ENCODE data around the gene GRIP1. TPM values are rescaled to one million over a fixed set of nuclear protein-coding genes. Genes with fewer than 3 reads are reported as not detected.

The GRIP1 gene
- total and polyA plus RNA-seq, 10 of the 15 experiments (the other 5 are each of a cell fraction or from before 2014, with no cell fraction given): 0.05 to 0.85 (median 0.50) TPM; not detected in 7

- TF ChIP-seq SUPT20H (IDR thresholded peaks at IDR 0.05; ENCODE audit: borderline replicate concordance, control insufficient read depth, low read depth, low read length) (no peak), HCFC1 (IDR thresholded peaks at IDR 0.05; ENCODE audit: low read length) (no peak)
Measured at GRCh38 chr12:66590275-66590985, 88.4 kb downstream of the GRIP1 start (continued).

GRCh38 chr12:66589095-66589494 is 89.8 kb downstream of the GRIP1 start:
- intact Hi-C loops (cut with micrococcal nuclease; ENCODE audit: unreplicated experiment): no loop called here
- POLR2A ChIA-PET: no interaction called here
- no peak overlapping the region for H3K9ac ChIP-seq (ENCODE audit: control insufficient read depth, insufficient read depth, low read length)
- H3K27ac ChIP-seq (ENCODE audit: control insufficient read depth, insufficient read depth): no peak overlapping the region
- FAIRE-seq (no peak), ATAC-seq (no peak), DNase-seq (ENCODE audit: low read depth, low spot score) (no peak)
- no peaks in the 10 kb centered on the region for H4K20me1 ChIP-seq (ENCODE audit: control insufficient read depth, insufficient read depth)
- H3K4me2 ChIP-seq (ENCODE audit: control insufficient read depth, insufficient read depth): no peak overlapping the region
- SMC1A ChIA-PET (ENCODE audit: uncharacterized antibody, unreplicated experiment): no interaction called here
- CTCF ChIA-PET: no interaction called here
- no peak overlapping the region for H2AFZ ChIP-seq (ENCODE audit: control insufficient read depth, low read depth, low read length)
- H3K9me3 ChIP-seq (replicated peaks; ENCODE audit: control insufficient read depth, insufficient read depth, low read length): no peaks in the 10 kb centered on the region
- no peaks in the 10 kb centered on the region for H3K79me2 ChIP-seq (ENCODE audit: control insufficient read depth, insufficient read depth, low read length)
- H3K4me1 ChIP-seq (ENCODE audit: control insufficient read depth, insufficient read depth, low read length): peaks cover 6% of the 10 kb centered on the region
- H3K4me3 ChIP-seq: no peak overlapping the region
- no TSS peak for BruUV-seq (replicated peaks)
- H3K27me3 ChIP-seq (replicated peaks in 1 of 2; ENCODE audit: control insufficient read depth in 2 of 2, insufficient read depth in 2 of 2, low read length in 1 of 2): no peaks in the 10 kb centered on the region
- no peak for TF ChIP-seq RAD51 (IDR thresholded peaks at IDR 0.05)
- TF ChIP-seq PKNOX1 (IDR thresholded peaks at IDR 0.05): peak; percentile 70
- peak; percentile 64; the same call in 1 of the 2 replicates for TF ChIP-seq NFIC (IDR thresholded peaks at IDR 0.05; ENCODE audit: low read depth, low read length)
- peak; percentile 28; the same call in 1 of the 2 replicates for TF ChIP-seq JUNB (IDR thresholded peaks at IDR 0.05)
- peak; percentile 28 for TF ChIP-seq ZZZ3 (IDR thresholded peaks at IDR 0.05; ENCODE audit: control insufficient read depth, insufficient read length, low read depth)
- TF ChIP-seq ZNF384 (IDR thresholded peaks at IDR 0.05; ENCODE audit: borderline replicate concordance, low read depth, low read length): no peak
- peak in 1 of 2 experiments; percentile 17; a peak in 1 of 4 replicates for TF ChIP-seq IKZF2 (IDR thresholded peaks at IDR 0.05)
- TF ChIP-seq CREB1 (IDR thresholded peaks at IDR 0.05; ENCODE audit: low read depth): no peak
- TF ChIP-seq USF2 (IDR thresholded peaks at IDR 0.05; ENCODE audit: borderline replicate concordance, low read depth, low read length): no peak
- H3K36me3 ChIP-seq (ENCODE audit: control insufficient read depth in 2 of 2, insufficient read depth in 2 of 2, low read length in 1 of 2): no peaks in the 10 kb centered on the region
- RAD21 ChIA-PET (ENCODE audit: unreplicated experiment): no interaction called here
- in situ Hi-C loops (cut with MboI): no loop called here
- 0% methylated on average over 3 of the region's 3 CpGs for WGBS (ENCODE audit: insufficient coverage, insufficient replicate concordance, low lambda C conversion rate, missing lambda C conversion rate)

All from GM12878 (cell line).